Activated naive CD8-positive, alpha-beta T cell treated with anti-CD3 and anti-CD28 coated beads, Interleukin-2, amount 50 U/mL, for 24 hours (primary cell): ENCODE results near the gene CABCOCO1.
A peak's percentile ranks its signal among the peaks of the same experiment; 100 is the strongest.

Experiments used
- ATAC-seq: fragments of 150-1000 bp; cut with Tn5 transposase; one replicate; pipeline ENCODE4 v1.10.0; 2021
- DNase-seq: peaks from one replicate; pipeline ENCODE4 v3.0.0; 2021
- H3K27ac Mint-ChIP-seq: one replicate; pipeline ENCODE4 v1.8.0; 2021; ENCODE audit warnings: mild to moderate bottlenecking, mixed read lengths
- H3K27me3 Mint-ChIP-seq: one replicate; pipeline ENCODE4 v1.8.0; 2021; ENCODE audit warnings: mixed read lengths
- H3K36me3 Mint-ChIP-seq: one replicate; pipeline ENCODE4 v1.8.0; 2021; ENCODE audit warnings: low read depth, mixed read lengths
- H3K4me1 Mint-ChIP-seq: one replicate; pipeline ENCODE4 v1.8.0; 2021; ENCODE audit warnings: mixed read lengths
- H3K4me3 Mint-ChIP-seq: one replicate; pipeline ENCODE4 v1.8.0; 2021; ENCODE audit warnings: mild to moderate bottlenecking, moderate library complexity, mixed read lengths
- H3K9me3 Mint-ChIP-seq: one replicate; pipeline ENCODE4 v1.8.0; 2021; ENCODE audit warnings: mixed read lengths

The CABCOCO1 gene

DNA sequence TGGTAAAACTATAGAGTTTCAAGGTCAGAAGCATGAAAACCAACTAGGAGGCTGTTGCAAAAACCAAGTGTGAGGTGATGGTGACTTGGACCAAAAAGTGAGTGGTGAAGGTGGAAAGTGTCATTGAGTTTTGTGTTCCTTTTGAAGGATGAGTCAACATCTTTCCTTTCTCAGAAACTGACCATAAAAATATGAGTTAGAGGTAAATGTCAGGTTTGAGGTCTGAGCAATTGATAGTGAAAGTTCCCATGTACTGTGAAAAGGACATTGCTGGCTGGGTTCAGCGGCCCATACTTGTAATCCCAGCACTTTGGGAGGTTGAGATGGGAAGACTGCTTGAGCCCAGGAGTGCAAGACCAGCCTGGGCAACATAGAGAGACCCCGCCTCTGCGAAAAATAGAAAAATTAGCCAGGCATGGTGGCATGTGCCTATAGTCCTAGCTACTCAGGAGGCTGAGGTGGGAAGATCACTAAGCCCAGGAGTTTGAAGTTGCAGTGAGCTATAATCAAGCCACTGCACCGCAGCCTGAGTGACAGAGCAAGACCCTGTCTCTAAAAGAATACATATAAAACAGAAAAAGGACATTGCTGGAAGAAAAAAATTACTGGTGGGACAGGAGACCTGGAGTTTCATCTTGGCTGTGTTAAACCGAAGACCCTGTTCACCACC is 149.5 kb downstream of the CABCOCO1 start:
- Mint-ChIP-seq H3K4me1 (peaks cover 8% of the 10 kb centered on the region), H3K9me3 (no peaks in the 10 kb centered on the region), H3K36me3 (no peaks in the 10 kb centered on the region), H3K4me3 (no peak overlapping the region), H3K27ac (no peak overlapping the region), H3K27me3 (peaks cover 8% of the 10 kb centered on the region)
- peak; percentile 63 for ATAC-seq
- no peak for DNase-seq

DNA sequence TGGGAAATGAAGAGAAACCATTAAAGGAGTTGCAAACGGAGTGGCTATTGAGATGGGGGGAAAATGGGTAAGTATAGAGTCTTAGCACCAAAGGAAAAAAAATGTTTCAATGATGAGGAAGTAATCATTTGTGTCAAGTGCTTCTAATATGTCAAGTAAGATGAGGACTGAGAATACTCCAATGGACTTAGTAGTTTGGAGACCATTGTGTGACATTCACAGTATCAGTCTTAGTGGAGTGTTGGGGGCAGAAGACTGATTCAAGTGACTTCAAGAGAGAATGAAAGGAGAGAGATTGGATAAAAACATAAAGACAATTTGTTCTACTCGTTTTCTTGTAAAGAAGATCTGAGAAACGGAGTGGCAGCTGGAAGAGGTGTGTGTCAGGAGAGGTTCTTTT is 150.2 kb downstream of the CABCOCO1 start:
- ATAC-seq: no peak
- peaks cover 8% of the 10 kb centered on the region for H3K27me3 Mint-ChIP-seq
- no peak overlapping the region for H3K27ac Mint-ChIP-seq

DNA sequence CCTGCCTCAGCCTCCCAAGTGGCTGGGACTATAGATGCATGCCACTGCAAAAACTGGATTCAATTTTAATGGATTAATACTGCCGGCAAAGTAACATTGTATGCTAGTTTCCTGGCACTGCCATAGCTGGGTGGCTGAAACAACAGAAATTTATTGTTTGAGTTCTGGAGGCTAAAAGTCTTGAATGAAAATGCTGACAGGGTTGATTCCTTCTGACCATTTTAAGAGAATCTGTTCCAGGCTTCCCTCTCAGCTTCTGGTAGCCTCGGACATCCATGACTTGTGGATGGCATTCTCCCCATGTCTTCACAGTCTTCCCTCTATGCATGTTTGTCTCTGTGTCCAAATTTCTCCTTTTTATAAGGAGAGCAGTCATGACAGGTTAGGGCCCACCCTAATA is 151.4 kb downstream of the CABCOCO1 start:
- Mint-ChIP-seq H3K27ac (no peak overlapping the region), H3K36me3 (no peaks in the 10 kb centered on the region), H3K27me3 (peaks cover 6% of the 10 kb centered on the region), H3K4me3 (no peak overlapping the region), H3K4me1 (peaks cover 8% of the 10 kb centered on the region), H3K9me3 (no peaks in the 10 kb centered on the region)
- ATAC-seq (no peak), DNase-seq (no peak)

More for the DNA sequence above, 150.2 kb downstream of the CABCOCO1 start:
- no peaks in the 10 kb centered on the region for H3K36me3 Mint-ChIP-seq
- peaks cover 8% of the 10 kb centered on the region for H3K4me1 Mint-ChIP-seq
- DNase-seq: no peak
- no peak overlapping the region for H3K4me3 Mint-ChIP-seq
- H3K9me3 Mint-ChIP-seq: no peaks in the 10 kb centered on the region

DNA sequence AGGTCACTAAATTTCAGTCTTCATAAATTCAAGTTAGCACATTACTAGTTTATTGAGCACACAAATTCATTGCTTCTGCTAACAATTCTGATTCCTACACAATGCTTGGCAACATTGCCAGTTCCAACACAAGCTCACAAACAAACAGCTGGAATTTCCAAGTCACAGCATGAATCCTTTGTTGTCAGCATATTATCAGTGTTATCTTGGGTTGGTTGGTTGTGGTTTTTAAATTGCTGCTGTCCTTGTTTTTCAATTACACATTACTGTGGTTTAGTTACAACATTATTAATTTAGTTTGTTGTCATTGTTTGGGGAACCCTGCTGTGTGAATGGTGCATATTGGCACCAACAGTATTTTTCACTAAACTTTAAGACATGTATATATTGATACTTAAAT is 152.8 kb downstream of the CABCOCO1 start:
- H3K27me3 Mint-ChIP-seq: peaks cover 3% of the 10 kb centered on the region
- H3K27ac Mint-ChIP-seq: no peak overlapping the region
- no peak overlapping the region for H3K4me3 Mint-ChIP-seq
- no peaks in the 10 kb centered on the region for H3K36me3 Mint-ChIP-seq
- H3K9me3 Mint-ChIP-seq: no peaks in the 10 kb centered on the region
- DNase-seq (no peak), ATAC-seq (no peak)
- peaks cover 8% of the 10 kb centered on the region for H3K4me1 Mint-ChIP-seq
